Endothelial cell of umbilical vein (primary cell): ENCODE results near the gene MTCH1. TPM values are rescaled to one million over a fixed set of nuclear protein-coding genes. Genes with fewer than 3 reads are reported as not detected.

Experiments used
- BruUV-seq: library from RNA; stranded (reverse); fragments of 400-500 nt; replicated peaks from 2 replicates; lab custom pipeline; 2021; lab: Mats Ljungman, UMichigan
- CTCF ChIA-PET: fragments of 300-600, 350-600 bp; sonication (Branson Sonifier 250); formaldehyde crosslinking; loops from one replicate; lab custom pipeline; 2021; ENCODE audit warnings: antibody characterized with exemption, inconsistent platforms; lab: Charles Lee
- POLR2A ChIA-PET: fragments of 300-600, 350-600 bp; sonication (Branson Sonifier 250); formaldehyde crosslinking; loops from one replicate; lab custom pipeline; 2021; ENCODE audit warnings: antibody characterized with exemption, inconsistent platforms; lab: Charles Lee
- DNase-seq: peaks from one replicate; pipeline ENCODE4 v3.0.0-alpha.2; 2011; ENCODE audit warnings: low read depth, low spot score
- FAIRE-seq: peaks from 2 replicates; lab custom pipeline; 2011; peaks lifted over from hg19 to GRCh38; lab: Jason Lieb, UNC
- H2AFZ ChIP-seq: 2 replicates; pipeline ENCODE4 v1.6.0; 2012; ENCODE audit warnings: low read depth, low read length, control low read depth, inconsistent platforms
- H3K27ac ChIP-seq: 2 replicates; pipeline ENCODE4 v1.5.1; 2011; ENCODE audit warnings: low read depth, mild to moderate bottlenecking, control low read depth, low read length, moderate library complexity; ENCODE audit not compliant: insufficient read depth
- H3K27me3 ChIP-seq, 2 experiments: 2 replicates each; pipeline versions ENCODE4 v1.6.0 to v1.6.1; 2011; ENCODE audit warnings: low read length in 2 of 2, mixed read lengths in 1 of 2; ENCODE audit not compliant: control insufficient read depth in 2 of 2, insufficient read depth in 2 of 2
- H3K36me3 ChIP-seq, 2 experiments: 2 replicates in 1 of 2; 3 replicates in 1 of 2; pipeline ENCODE4 v1.5.1; 2011; ENCODE audit warnings: low read length in 2 of 2, mild to moderate bottlenecking in 1 of 2, moderate library complexity in 1 of 2; ENCODE audit not compliant: control insufficient read depth in 2 of 2, insufficient read depth in 2 of 2; ENCODE audit errors: extremely low read depth in 1 of 2
- H3K4me1 ChIP-seq: 3 replicates; pipeline ENCODE4 v1.5.1; 2011; ENCODE audit warnings: mild to moderate bottlenecking, low read length; ENCODE audit not compliant: control insufficient read depth, insufficient read depth; ENCODE audit errors: extremely low read depth
- H3K4me2 ChIP-seq: 2 replicates; pipeline ENCODE4 v1.6.1; 2011; ENCODE audit warnings: low read length, control low read depth, mixed read lengths; ENCODE audit not compliant: insufficient read depth
- H3K4me3 ChIP-seq, 3 experiments: fragments of 200-600 bp in 1 of 3; sonication (generic), shearing (Covaris generic) in 1 of 3; replicated peaks in 1 of 3; 2 replicates each; pipeline ENCODE4 v1.5.1; 2011 to 2016; ENCODE audit warnings: control low read depth in 3 of 3, low read length in 3 of 3, mild to moderate bottlenecking in 2 of 3, inconsistent platforms in 1 of 3, low read depth in 1 of 3, moderate library complexity in 1 of 3; ENCODE audit not compliant: insufficient read depth in 1 of 3
- H3K79me2 ChIP-seq: 2 replicates; pipeline ENCODE4 v1.6.0; 2012; ENCODE audit warnings: low read length, inconsistent platforms; ENCODE audit not compliant: control insufficient read depth, insufficient read depth
- H3K9ac ChIP-seq: replicated peaks from 2 replicates; pipeline ENCODE3; 2011; ENCODE audit warnings: low read length, control low read depth; ENCODE audit not compliant: insufficient read depth; ENCODE audit errors: extremely low read depth
- H3K9me1 ChIP-seq: replicated peaks from 3 replicates; pipeline ENCODE4 v1.6.0; 2011; ENCODE audit warnings: mild to moderate bottlenecking, low read length; ENCODE audit not compliant: control insufficient read depth, insufficient read depth; ENCODE audit errors: extremely low read depth
- H3K9me3 ChIP-seq: replicated peaks from 2 replicates; pipeline ENCODE4 v1.5.1; 2012; ENCODE audit warnings: low read length, inconsistent platforms; ENCODE audit not compliant: control insufficient read depth, insufficient read depth
- H4K20me1 ChIP-seq: replicated peaks from 2 replicates; pipeline ENCODE3; 2011; ENCODE audit warnings: mild to moderate bottlenecking, low read length; ENCODE audit not compliant: control insufficient read depth, insufficient read depth; ENCODE audit errors: extremely low read depth
- EZH2 ChIP-seq: IDR thresholded peaks from 2 replicates; pipeline ENCODE4 v1.6.1; 2012; ENCODE audit warnings: borderline replicate concordance, low read depth, mild to moderate bottlenecking, moderate library complexity, low read length, inconsistent platforms; ENCODE audit not compliant: severe bottlenecking
- FOS ChIP-seq: IDR thresholded peaks from 2 replicates; pipeline ENCODE4 v1.6.1; 2011; ENCODE audit warnings: mild to moderate bottlenecking, low read length, moderate library complexity, borderline replicate concordance; ENCODE audit not compliant: insufficient read depth
- GATA2 ChIP-seq: IDR thresholded peaks from 2 replicates; pipeline ENCODE4 v1.7.0; 2011; ENCODE audit warnings: low read depth, mild to moderate bottlenecking, moderate library complexity, mixed read lengths, low read length; ENCODE audit not compliant: insufficient read length, insufficient read depth
- JUN ChIP-seq: IDR thresholded peaks from 2 replicates; pipeline ENCODE4 v1.6.1; 2011; ENCODE audit warnings: borderline replicate concordance, low read depth; ENCODE audit not compliant: insufficient read length, insufficient read depth
- MYC ChIP-seq: IDR thresholded peaks from one replicate; pipeline ENCODE4 v1.6.1; 2011; ENCODE audit warnings: mild to moderate bottlenecking, low read depth, low read length
- POLR2A ChIP-seq: IDR thresholded peaks from 2 replicates; pipeline ENCODE4 v1.6.1; 2012; ENCODE audit warnings: low read depth, mild to moderate bottlenecking, control low read depth, low read length
- POLR2AphosphoS5 ChIP-seq: IDR thresholded peaks from 2 replicates; pipeline ENCODE4 v1.6.1; 2012; ENCODE audit warnings: low read depth, mild to moderate bottlenecking, control low read depth, low read length, moderate library complexity; ENCODE audit not compliant: insufficient read depth
- dilution Hi-C: fragments of 300-500 bp; cut with MboI; formaldehyde crosslinking; loops from one replicate; pipeline ENCODE4 v1.15.0; 2019; ENCODE audit warnings: low sequenced_read_pairs; ENCODE audit not compliant: extremely low pct_ligation_motif_present
- intact Hi-C: fragments of 100-400 bp; cut with micrococcal nuclease; formaldehyde crosslinking; loops from one replicate; pipeline ENCODE4 v1.10.0; 2022
- polyA plus RNA-seq, 4 experiments: library from polyadenylated mRNA; depleted of rRNA in 3 of 4; stranded (reverse) in 3 of 4; unstranded in 1 of 4; fragments of >200 nt; gene quantifications; 2 replicates each; pipeline versions ENCODE4 v1.2.1 to v1.2.3, GENCODE V29; 2011 to 2012; ENCODE audit warnings: missing spikeins in 1 of 4
- total RNA-seq: library from RNA; stranded (reverse); gene quantifications from 2 replicates; pipeline ENCODE4 v1.2.3, GENCODE V29; 2021
- TF ChIP-seq, protein P1 (sequence below): IDR thresholded peaks from 2 replicates; pipeline ENCODE4 v1.6.1; 2011; ENCODE audit not compliant: insufficient read depth, insufficient read length
- TF ChIP-seq, protein P2 (sequence below), 2 donors: IDR thresholded peaks; 1 replicate in 1 of 2; 2 replicates in 1 of 2; pipeline ENCODE4 v1.5.1; 2011; ENCODE audit warnings: low read length in 2 of 2, mild to moderate bottlenecking in 2 of 2, moderate library complexity in 2 of 2, control low read depth in 1 of 2, inconsistent platforms in 1 of 2, low read depth in 1 of 2; ENCODE audit not compliant: insufficient read depth in 1 of 2; ENCODE audit errors: extremely low read depth in 1 of 2

The MTCH1 gene
- total and polyA plus RNA-seq, 2 donors (not counting 3 experiments of a cell fraction or from before 2014, with no cell fraction given) = 218 to 228 TPM

DNA sequence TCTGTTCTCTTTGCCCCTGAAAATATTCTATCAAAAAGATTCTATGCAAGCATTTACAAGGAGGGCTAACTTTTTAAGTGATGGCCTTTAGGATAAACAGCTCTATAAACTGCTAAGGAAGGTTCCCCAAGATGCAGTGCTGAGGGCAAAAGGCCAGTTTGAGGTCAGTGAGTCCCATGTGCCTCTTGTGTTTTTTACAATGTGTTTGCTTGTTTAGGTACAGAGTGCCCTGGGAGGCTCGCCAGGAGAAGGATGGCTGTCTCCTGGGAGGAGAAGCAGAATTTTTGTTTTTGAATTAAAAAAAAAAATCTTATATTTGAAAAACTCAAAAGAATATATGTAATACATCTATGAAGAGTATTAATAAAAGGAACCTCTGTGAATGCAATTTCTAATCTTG lies 12.8 kb downstream of the MTCH1 start:
- TF ChIP-seq POLR2AphosphoS5 (no peak), EZH2 (no peak), MYC (no peak), POLR2A (no peak), GATA2 (no peak), JUN (no peak), FOS (no peak)
- TF ChIP-seq, protein P1, sequence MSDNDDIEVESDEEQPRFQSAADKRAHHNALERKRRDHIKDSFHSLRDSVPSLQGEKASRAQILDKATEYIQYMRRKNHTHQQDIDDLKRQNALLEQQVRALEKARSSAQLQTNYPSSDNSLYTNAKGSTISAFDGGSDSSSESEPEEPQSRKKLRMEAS = no peak
- TF ChIP-seq, protein P2, sequence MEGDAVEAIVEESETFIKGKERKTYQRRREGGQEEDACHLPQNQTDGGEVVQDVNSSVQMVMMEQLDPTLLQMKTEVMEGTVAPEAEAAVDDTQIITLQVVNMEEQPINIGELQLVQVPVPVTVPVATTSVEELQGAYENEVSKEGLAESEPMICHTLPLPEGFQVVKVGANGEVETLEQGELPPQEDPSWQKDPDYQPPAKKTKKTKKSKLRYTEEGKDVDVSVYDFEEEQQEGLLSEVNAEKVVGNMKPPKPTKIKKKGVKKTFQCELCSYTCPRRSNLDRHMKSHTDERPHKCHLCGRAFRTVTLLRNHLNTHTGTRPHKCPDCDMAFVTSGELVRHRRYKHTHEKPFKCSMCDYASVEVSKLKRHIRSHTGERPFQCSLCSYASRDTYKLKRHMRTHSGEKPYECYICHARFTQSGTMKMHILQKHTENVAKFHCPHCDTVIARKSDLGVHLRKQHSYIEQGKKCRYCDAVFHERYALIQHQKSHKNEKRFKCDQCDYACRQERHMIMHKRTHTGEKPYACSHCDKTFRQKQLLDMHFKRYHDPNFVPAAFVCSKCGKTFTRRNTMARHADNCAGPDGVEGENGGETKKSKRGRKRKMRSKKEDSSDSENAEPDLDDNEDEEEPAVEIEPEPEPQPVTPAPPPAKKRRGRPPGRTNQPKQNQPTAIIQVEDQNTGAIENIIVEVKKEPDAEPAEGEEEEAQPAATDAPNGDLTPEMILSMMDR (IDR thresholded peaks at IDR 0.05; ENCODE audit: extremely low read depth in 1 of 2, insufficient read depth in 1 of 2, low read depth in 1 of 2, low read length in 2 of 2) = no peak
- ChIA-PET POLR2A (no interaction called here), CTCF (no interaction called here)
- no peak for FAIRE-seq
- H3K4me2 ChIP-seq = no peak overlapping the region
- BruUV-seq = no TSS peak
- H3K36me3 ChIP-seq = peaks cover 42 to 92% of the 10 kb centered on the region in 2 experiments
- intact Hi-C loops = no loop called here
- H3K4me3 ChIP-seq = no peak overlapping the region
- no peaks in the 10 kb centered on the region for H3K9me1 ChIP-seq
- peaks cover 5% of the 10 kb centered on the region for H3K79me2 ChIP-seq
- no peaks in the 10 kb centered on the region for H3K27me3 ChIP-seq
- H4K20me1 ChIP-seq = no peaks in the 10 kb centered on the region
- H3K27ac ChIP-seq = no peak overlapping the region
- no peak for DNase-seq
- no peaks in the 10 kb centered on the region for H3K4me1 ChIP-seq
- no peak overlapping the region for H2AFZ ChIP-seq
- dilution Hi-C loops = no loop called here
- no peak overlapping the region for H3K9ac ChIP-seq
- H3K9me3 ChIP-seq = no peaks in the 10 kb centered on the region
